Stimulated activated naive CD4-positive, alpha-beta T cell treated with Interleukin-2 at 50 U/mL for 16 hours (primary cell): ENCODE measurements around the gene LRRD1.
"Not testable (repeated sequence)": the region's sequence is repeated elsewhere in the genome, so short reads cannot be mapped to it uniquely, and the experiment has no call there.

Source experiments
- DNase-seq: peaks from one replicate; lab custom pipeline; 2025; lab: John Stamatoyannopoulos, UW

LRRD1 gene

DNA sequence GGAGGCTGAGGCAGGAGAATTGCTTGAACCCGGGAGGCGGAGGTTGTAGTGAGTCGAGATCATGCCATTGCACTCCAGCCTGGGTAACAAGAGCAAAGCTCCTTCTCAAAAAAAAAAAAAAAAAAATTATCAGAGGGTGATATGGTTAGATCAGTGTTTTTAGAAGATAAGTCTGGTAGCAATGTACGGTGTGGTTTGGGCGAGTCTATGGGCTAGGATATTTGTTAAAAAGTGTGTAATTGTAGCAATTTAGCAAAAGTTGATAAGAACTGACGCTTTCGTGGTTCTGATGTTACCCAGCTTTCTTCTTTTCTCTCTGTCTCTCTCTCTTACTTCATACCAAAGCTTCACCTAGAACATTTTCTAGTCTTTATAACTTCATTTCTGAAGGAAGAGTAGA lies 37.8 kb downstream of the LRRD1 start:
- no peak for DNase-seq

DNA sequence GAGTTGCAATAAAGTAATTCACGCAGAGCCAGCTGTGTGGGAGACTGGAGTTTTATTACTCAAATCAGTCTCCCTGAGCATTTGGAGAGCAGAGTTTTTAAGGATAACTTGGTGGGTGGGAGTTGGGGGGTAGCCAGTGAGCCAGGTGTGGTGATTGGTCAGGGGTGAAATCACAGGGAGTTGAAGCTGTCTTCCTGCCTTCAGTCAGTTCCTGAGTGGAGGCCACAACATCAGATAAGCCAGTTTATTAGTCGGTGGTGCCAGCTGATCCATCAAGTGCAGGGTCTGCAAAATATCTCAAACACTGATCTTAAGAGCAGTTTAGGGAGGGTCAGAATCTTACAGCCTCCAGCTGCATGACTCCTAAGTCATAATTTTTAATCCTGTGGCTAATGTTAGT lies 41.4 kb downstream of the LRRD1 start:
- DNase-seq = no peak

DNA sequence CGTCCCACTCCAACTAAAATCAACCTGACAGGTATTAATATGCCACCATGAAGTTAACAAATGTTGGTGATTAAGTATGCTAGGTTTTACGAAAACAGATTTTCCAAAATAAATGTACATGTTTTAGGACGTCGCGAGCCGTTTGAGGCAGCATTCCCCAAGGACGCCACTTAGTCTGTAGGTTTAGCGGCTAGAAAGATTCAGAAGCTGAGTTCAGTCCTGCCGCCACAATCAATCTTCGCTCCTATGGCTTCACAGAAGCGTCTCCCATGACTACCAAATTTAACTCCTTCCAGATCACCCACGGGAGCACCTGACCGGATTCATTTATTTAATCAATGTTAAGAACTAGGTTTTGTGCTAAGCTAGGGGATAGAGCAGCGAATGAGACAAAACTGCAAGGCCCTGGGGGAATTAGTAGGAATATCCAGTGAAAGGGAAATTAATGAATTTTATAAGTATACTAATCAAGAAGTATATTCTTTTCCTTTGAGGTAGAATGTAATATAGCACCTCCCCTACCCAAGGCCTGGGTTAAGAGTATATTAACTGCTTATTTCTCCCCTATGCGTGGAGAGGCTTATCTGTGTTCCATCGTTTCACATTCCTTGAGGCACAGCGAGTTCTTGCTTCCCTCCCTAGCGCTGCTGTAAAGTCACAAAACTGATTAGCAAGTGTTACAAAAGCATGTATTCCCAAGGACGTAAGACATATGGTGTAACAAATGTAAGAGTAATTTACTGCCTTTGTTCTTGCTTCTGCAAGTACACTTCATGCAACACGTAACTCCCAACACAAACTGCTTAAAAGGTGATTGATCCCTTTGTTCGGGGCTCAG lies 43.7 kb downstream of the LRRD1 start:
- no peak for DNase-seq

DNA sequence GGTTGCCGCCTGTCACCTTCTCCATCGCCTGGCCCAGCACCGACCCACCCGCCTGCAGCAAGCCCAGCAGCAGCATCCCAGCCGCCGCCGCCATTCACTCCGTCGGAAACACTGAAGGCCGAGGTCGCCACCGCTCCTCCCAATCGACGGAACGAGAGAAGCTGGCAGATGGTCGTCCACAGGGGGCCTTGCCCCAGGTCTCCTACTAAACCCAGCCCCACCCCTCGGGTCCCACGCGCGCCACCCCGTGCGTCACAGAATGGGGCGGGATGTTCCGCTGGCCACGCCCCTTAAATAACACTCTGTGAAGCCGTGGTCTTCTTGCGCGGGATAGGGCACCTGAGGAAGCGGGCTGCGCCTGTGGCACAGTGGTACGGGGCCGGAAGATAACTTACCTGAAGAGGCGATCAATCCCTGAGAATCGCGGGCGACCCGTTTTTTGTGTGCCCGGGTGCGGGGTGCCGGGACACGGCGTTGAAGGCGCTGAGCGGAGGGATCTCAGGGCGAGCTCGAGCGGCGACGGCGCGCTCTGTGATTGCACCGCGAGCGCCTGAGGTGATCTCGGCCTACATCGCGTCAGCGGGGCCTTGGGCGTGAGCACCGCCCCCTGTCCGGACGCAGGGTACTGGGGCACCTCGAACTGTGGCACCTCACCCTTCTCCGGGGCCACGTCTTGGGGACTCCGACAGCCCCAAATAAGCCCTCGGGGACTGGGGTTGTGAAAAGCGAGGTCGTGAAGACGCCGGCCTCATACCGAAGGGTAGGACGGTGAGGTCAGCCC lies 44.5 kb downstream of the LRRD1 start, which contains the start of gene CYP51A1:
TSS of gene CYP51A1 (minus strand) at position 207 of the 781 bp plus-strand sequence. CDS start at position 94, 113 bp downstream.
- peak; percentile 90 for DNase-seq

DNA sequence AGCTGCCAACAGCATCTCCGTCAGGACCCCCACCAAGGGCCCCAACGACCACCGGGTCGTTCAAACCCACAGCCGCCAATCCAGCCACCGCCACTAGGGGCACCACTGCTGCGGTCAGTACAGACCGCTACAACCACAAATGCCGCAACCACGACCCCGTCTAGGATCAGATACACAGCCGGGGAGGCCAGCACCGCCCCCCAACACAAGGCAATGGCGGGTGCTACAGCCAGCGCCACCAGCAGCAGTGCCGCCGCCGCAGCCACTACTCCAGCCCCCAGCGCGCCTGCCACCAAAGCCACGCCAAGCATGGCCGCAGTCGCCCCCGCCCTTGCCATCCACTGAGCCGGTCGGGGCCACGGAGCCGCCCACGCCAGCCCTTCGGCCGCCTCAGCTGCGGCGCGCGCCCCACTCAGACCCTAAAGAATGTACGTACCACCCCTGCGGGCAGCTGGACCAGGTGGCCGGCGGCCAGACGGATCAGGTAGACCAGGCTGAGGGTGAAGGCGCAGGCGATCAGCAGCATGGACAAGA lies 45.1 kb downstream of the LRRD1 start:
- peak; percentile 57 for DNase-seq

DNA sequence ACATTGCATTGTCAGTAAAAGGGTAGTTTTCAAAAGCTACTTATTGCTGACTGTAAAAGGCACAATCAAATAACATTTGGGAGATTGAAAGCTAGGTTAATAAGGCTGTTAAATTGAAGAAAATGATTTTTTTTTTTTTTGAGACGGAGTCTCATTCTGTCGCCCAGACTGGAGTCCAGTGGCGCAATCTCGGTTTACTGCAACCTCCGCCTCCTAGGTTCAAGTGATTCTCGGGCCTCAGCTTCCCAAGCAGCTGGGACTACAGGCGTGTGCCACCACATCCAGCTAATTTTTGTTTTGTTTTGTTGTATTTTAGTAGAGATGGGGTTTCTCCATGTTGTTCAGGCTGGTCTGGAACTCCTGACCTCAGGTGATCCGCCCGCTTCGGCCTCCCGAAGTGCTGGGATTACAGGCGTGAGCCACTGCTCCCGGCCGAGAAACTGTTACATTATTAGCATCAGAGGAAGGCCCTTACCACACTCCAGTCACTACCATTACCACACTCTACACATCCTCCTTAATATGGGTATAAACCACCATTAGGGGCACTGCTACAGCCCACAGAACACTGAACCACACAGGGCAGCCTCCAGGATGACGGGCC lies 45.7 kb downstream of the LRRD1 start:
- no peak for DNase-seq

DNA sequence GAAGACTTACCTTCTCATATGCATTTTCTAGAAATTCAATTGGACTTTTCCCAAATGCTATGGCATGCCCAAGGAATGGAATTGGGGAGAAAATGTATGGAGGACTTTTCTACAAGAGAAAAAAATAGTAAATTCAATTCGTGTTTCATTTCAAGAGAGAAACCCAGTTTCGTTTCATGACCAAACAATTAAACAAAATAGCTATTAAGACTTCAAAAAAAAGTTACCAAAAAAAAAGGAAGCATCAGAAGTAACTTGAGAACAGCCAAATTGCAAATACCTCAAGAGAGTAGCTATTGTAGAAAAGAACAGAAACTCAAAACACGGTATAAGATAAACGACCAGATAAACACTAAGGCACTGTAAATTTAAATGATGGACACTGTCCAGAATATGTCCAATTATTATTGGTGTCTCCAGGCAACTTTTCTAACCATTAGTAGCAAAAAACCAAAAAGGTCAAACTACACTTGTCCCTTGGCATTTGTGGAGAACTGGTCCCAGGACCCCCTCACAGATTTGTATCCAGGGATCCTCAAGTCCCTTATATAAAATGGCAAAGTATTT lies 47.1 kb downstream of the LRRD1 start:
- no peak for DNase-seq

DNA sequence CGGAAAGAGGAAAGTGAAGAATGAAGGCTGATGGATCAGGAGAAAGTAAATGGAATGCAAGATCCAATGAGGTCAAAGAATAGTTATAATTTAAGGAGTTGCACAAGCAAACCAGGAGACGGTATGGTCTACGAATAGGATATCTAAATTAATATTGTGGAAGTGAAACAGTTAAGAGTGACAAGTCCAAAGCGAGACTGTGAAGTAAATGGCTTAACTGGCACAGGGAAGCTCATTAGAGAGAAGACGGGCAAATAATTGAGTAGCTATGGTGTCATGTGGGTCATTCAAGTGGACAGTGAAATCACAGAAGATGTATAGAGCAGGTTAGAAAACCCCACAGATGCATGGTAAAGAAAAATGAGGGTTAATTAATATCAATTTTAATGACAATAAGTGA lies 47.8 kb downstream of the LRRD1 start:
- DNase-seq = no peak

DNA sequence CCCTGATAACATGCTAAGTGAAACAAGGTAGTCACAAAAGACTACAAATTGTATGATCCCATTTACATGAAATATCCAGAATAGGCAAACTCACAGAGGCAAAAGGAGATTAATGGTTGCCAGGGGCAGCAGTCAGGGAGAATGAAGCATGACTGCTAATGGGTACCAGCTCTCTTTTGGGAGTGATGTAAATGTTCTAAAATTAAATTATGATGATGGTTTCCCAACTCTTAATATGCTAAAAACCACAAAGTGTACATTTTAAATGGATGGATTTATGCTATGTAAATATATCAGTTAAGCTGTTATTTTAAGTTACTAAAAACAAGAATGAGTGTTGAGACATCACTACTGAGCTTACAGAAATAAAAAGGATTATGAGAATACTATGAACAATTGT lies 57.3 kb downstream of the LRRD1 start:
- no peak for DNase-seq

DNA sequence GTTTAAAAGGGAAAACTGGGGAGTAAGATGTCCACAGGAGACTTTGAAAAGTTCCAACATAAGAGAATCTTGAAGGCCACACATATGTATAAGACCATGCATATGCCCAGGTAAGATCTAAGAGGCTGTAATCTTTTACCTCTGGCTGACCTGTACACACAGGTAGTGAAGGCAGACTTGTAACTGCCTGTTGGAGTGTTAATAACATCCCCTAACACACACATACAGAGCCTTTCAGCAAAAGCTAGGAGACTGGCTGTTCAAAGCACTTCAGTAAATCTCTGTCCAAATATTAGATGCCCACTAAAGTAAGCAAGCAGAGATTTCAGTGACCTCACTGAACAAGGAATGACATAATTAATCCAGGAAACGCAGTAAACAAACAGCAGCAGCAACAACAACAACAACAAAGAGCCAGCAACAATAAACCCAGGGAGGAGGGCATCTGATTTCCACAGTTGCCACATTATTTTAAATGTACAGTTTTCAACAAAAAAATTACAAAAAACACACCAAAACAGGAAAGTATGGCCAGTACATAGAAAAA lies 59.7 kb downstream of the LRRD1 start:
- DNase-seq = no peak

DNA sequence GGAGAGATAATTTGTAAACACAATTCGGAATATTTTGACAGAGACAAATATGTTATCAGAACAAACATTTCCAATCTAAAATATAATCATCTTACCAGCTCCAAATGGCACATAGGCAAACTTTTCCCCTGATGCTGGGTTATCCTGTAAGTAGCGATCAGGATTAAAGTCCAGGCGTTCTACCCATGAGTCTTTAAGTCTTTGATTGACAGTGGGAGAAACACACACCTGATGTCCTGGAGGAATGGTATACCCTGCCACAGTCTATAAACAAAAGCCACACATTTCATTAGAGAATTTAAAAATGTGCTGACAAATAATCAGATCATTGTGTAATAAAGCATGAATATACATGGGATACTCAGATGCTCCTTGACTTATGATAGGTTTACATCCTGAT lies 62.0 kb downstream of the LRRD1 start:
- DNase-seq = no peak

DNA sequence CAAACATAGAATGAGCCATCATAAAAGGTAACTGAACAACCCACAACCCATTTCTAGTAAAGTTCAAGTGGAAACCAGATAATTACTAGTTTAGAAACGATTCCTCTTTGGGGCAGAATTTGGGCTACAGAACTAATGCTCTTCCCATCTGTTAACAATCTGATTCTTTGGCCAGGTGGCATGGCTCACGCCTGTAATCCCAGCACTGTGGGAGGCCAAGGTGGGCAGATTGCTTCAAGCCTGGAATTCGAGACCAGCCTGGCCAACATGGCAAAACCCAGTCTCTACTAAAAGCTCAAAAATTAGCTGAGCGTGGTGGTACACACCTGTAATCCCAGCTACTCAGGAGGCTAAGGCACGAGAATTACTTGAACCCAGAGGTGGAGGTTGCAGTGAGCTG lies 63.1 kb downstream of the LRRD1 start:
- no peak for DNase-seq

DNA sequence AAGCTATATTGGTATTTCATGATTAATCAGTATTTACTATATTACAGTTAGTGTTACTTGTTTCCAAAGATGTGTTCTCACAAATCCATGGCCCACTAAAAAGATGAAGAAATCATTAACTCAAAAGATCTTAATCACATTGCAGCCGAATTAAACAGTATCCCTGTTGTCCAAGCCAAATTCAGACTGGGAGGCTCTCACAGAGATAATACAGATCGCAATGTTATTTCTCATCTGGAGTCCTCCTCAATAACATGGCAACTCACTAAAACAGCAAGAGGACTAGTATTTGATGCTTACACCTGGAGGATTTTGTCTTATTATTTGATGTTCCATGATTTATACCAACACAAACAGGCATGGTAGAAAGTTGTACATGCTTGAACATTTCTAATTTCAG lies 68.1 kb downstream of the LRRD1 start:
- DNase-seq = no peak

DNA sequence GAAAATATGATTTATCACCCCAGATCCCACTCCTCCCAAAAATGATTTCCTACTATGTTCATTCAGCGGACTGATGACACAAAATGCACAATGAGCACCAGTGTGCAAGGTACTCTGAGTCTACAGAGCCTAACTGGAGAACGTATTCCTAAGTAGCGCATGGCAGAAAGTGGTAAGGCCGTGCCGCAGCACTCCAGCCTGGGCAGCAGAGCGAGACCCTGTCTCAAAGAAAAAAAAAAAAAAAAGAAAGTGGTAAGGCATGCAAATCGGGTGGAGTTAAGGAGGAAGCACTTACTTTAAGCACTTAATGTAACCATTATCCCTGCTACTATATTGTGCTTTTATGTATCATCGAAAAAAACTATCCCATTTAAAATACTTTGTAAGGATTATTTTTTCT lies 70.1 kb downstream of the LRRD1 start:
- DNase-seq = no peak

DNA sequence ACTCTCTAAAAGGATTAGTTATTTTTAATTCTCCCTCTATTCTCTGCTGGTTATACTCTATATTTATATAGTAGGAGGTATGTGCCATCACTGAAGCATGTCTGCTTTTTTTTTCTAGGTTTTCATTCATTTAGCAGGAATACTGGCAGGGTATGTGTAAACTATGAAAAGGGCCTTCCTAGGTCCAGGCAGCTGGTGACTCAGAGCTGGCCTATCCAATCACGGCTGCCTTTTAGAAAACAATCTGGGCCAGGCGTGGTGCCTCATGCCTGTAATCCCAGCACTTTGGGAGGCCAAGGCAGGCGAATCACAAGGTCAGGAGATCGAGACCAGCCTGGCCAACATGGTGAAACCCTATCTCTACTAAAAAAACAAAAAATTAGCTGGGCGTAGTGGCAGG lies 76.1 kb downstream of the LRRD1 start:
- not testable (repeated sequence) for DNase-seq

DNA sequence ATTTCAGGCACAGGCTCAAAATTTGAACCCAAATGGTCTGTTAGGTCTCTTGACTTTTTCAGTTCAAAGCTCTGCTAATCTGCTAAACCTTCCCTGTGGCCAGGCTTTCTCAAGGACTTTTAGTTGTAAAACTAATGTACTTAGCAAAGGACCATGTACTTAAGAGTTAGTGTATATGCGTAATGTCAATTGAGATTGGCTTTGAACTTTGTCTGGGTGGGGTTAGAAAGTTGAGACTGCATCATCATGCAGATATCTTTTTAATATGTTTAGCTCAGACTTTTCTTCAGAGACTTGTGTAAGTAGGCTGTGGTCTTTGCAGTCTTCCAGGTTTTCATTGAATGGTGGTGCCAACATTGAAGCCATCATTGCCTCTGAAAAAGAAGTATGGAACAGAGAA lies 78.4 kb downstream of the LRRD1 start:
- no peak for DNase-seq

DNA sequence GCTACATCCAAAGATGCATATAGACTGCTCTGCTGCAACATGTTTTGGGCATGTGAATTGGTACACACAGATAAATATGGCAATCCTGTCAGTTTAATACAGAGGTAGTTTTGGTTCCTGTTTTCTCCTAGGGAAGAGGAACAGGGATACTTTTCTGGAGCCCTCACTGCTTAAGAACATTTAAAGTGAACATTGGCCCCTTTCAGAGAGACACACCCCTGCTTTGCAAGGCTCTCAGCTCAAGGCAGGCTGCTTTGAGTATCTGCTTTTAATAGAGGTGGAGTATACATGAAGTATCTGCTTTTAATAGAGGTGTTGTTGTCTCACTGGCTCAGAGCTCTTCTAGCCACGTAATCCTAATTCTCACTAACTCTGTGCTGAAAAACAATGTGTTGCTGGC lies 83.6 kb downstream of the LRRD1 start:
- DNase-seq = no peak
